DMS53 treated with DMSO at 0.1 percent for 48 hours (cell line): ENCODE data around the gene SGF29.
"Not testable (repeated sequence)": the region's sequence is repeated elsewhere in the genome, so short reads cannot be mapped to it uniquely, and the experiment has no call there.

Experiments used
- DNase-seq: peaks from one replicate; lab custom pipeline; 2025; ENCODE audit not compliant: unreplicated experiment; lab: John Stamatoyannopoulos, UW

SGF29 gene

GRCh38 chr16:28532940-28533647 lies 20.6 kb upstream of the SGF29 start:
- DNase-seq, result no peak

GRCh38 chr16:28534542-28535373 lies 19.0 kb upstream of the SGF29 start:
- DNase-seq, result no peak

- no peak for DNase-seq
Measured at GRCh38 chr16:28537076-28537475, 16.6 kb upstream of the SGF29 start.

GRCh38 chr16:28537964-28538732 lies 15.6 kb upstream of the SGF29 start:
- no peak for DNase-seq

GRCh38 chr16:28538733-28539596 lies 14.8 kb upstream of the SGF29 start, which contains the start of gene NUPR1:
Gene NUPR1 (minus strand): TSS chr16:28538974. CDS start chr16:28538907, 67 bp downstream.
- DNase-seq, result no peak

- no peak for DNase-seq
Measured at GRCh38 chr16:28540346-28540745, 13.4 kb upstream of the SGF29 start.

- no peak for DNase-seq
Measured at GRCh38 chr16:28542646-28543045, 11.1 kb upstream of the SGF29 start.

- DNase-seq, result peak; percentile 12
Measured at GRCh38 chr16:28543072-28543471, 10.6 kb upstream of the SGF29 start.

GRCh38 chr16:28544998-28545397 lies 8.7 kb upstream of the SGF29 start:
- no peak for DNase-seq

GRCh38 chr16:28545964-28546363 lies 7.8 kb upstream of the SGF29 start:
- not testable (repeated sequence) for DNase-seq

GRCh38 chr16:28546626-28547025 lies 7.1 kb upstream of the SGF29 start:
- no peak for DNase-seq

GRCh38 chr16:28548306-28548802 lies 5.4 kb upstream of the SGF29 start:
- DNase-seq, result no peak

- peak; percentile 32 for DNase-seq
Measured at GRCh38 chr16:28549301-28549899, 4.3 kb upstream of the SGF29 start.

GRCh38 chr16:28554634-28555423 lies 1.1 kb downstream of the SGF29 start:
- no peak for DNase-seq

- DNase-seq, result no peak
Measured at GRCh38 chr16:28555561-28555960, 1.8 kb downstream of the SGF29 start.

GRCh38 chr16:28556914-28557320 lies 3.2 kb downstream of the SGF29 start:
- no peak for DNase-seq

GRCh38 chr16:28558456-28558855 lies 4.7 kb downstream of the SGF29 start:
- no peak for DNase-seq

GRCh38 chr16:28561557-28562187 lies 8.0 kb downstream of the SGF29 start:
- DNase-seq, result no peak

- no peak for DNase-seq
Measured at GRCh38 chr16:28562199-28562598, 8.5 kb downstream of the SGF29 start.
